ENCODE measurements around the gene HDAC9. TPM values are rescaled to one million over a fixed set of nuclear protein-coding genes. Genes with fewer than 3 reads are reported as not detected.
A peak's percentile ranks its signal among the peaks of the same experiment; 100 is the strongest.

Gene HDAC9
- total RNA-seq, 1 donor from 2014 or later: 27.6 TPM

GRCh38 chr7:18464830-18465229, 30.7 kb upstream of the HDAC9 start:
- Histone ChIP-seq H3K9me3 (ENCODE audit: insufficient read depth, low read depth, low read length) (no peaks in the 10 kb centered on the region), H3K27ac (ENCODE audit: low read depth, low read length) (no peak overlapping the region), H3K79me2 (ENCODE audit: insufficient read depth, low read length) (no peaks in the 10 kb centered on the region), H3K4me2 (ENCODE audit: low read length) (no peak overlapping the region), H4K20me1 (ENCODE audit: insufficient read depth, low read length) (no peaks in the 10 kb centered on the region), H2AFZ (ENCODE audit: low read depth, low read length) (no peak overlapping the region), H3K4me3 (ENCODE audit: insufficient read depth, low read depth, low read length) (no peak overlapping the region), H3K27me3 (ENCODE audit: insufficient read depth, low read length) (no peaks in the 10 kb centered on the region), H3K36me3 (ENCODE audit: insufficient read depth, low read length) (no peaks in the 10 kb centered on the region), H3K4me1 (ENCODE audit: insufficient read depth, low read length) (no peaks in the 10 kb centered on the region), H3K9ac (ENCODE audit: low read length) (no peak overlapping the region)
- FAIRE-seq (no peak), DNase-seq (ENCODE audit: low read depth) (no peak)
- H3K36me3 Mint-ChIP-seq (ENCODE audit: low read depth, unreplicated experiment): no peaks in the 10 kb centered on the region
- H3K27ac Mint-ChIP-seq (ENCODE audit: unreplicated experiment): no peak overlapping the region
- TF ChIP-seq EZH2 (IDR thresholded peaks at IDR 0.05; ENCODE audit: insufficient read depth, low read length): no peak
- TF ChIP-seq CTCF (IDR thresholded peaks at IDR 0.05; ENCODE audit: insufficient read depth, low read depth, low read length): no peak
- H3K27me3 Mint-ChIP-seq (ENCODE audit: low read depth, unreplicated experiment): no peaks in the 10 kb centered on the region
- peaks cover 11% of the 10 kb centered on the region for H3K4me1 Mint-ChIP-seq (ENCODE audit: low read depth, unreplicated experiment)
- no peaks in the 10 kb centered on the region for H3K9me3 Mint-ChIP-seq (ENCODE audit: unreplicated experiment)
- H3K4me3 Mint-ChIP-seq (ENCODE audit: unreplicated experiment): no peak overlapping the region

GRCh38 chr7:18467011-18467410, 28.5 kb upstream of the HDAC9 start:
- Histone ChIP-seq H3K27ac (ENCODE audit: low read depth, low read length) (no peak overlapping the region), H3K9ac (ENCODE audit: low read length) (no peak overlapping the region), H3K27me3 (ENCODE audit: insufficient read depth, low read length) (no peaks in the 10 kb centered on the region), H4K20me1 (ENCODE audit: insufficient read depth, low read length) (no peaks in the 10 kb centered on the region), H3K4me3 (ENCODE audit: insufficient read depth, low read depth, low read length) (no peak overlapping the region), H3K4me2 (ENCODE audit: low read length) (no peak overlapping the region), H3K79me2 (ENCODE audit: insufficient read depth, low read length) (no peaks in the 10 kb centered on the region), H3K4me1 (ENCODE audit: insufficient read depth, low read length) (no peaks in the 10 kb centered on the region), H3K9me3 (ENCODE audit: insufficient read depth, low read depth, low read length) (no peaks in the 10 kb centered on the region), H2AFZ (ENCODE audit: low read depth, low read length) (no peak overlapping the region), H3K36me3 (ENCODE audit: insufficient read depth, low read length) (no peaks in the 10 kb centered on the region)
- no peak for TF ChIP-seq CTCF (IDR thresholded peaks at IDR 0.05; ENCODE audit: insufficient read depth, low read depth, low read length)
- no peak for TF ChIP-seq EZH2 (IDR thresholded peaks at IDR 0.05; ENCODE audit: insufficient read depth, low read length)
- Mint-ChIP-seq H3K4me3 (ENCODE audit: unreplicated experiment) (no peak overlapping the region), H3K27me3 (ENCODE audit: low read depth, unreplicated experiment) (no peaks in the 10 kb centered on the region), H3K36me3 (ENCODE audit: low read depth, unreplicated experiment) (no peaks in the 10 kb centered on the region), H3K4me1 (ENCODE audit: low read depth, unreplicated experiment) (peaks cover 11% of the 10 kb centered on the region), H3K27ac (ENCODE audit: unreplicated experiment) (no peak overlapping the region), H3K9me3 (ENCODE audit: unreplicated experiment) (no peaks in the 10 kb centered on the region)
- FAIRE-seq: no peak
- peak; percentile 44 for DNase-seq (ENCODE audit: low read depth)

GRCh38 chr7:18468795-18469194, 26.8 kb upstream of the HDAC9 start:
- Histone ChIP-seq H3K9me3 (ENCODE audit: insufficient read depth, low read depth, low read length) (no peaks in the 10 kb centered on the region), H3K79me2 (ENCODE audit: insufficient read depth, low read length) (no peaks in the 10 kb centered on the region), H3K27ac (ENCODE audit: low read depth, low read length) (no peak overlapping the region), H3K4me3 (ENCODE audit: insufficient read depth, low read depth, low read length) (no peak overlapping the region), H4K20me1 (ENCODE audit: insufficient read depth, low read length) (no peaks in the 10 kb centered on the region), H3K4me1 (ENCODE audit: insufficient read depth, low read length) (no peaks in the 10 kb centered on the region), H3K36me3 (ENCODE audit: insufficient read depth, low read length) (no peaks in the 10 kb centered on the region), H3K27me3 (ENCODE audit: insufficient read depth, low read length) (no peaks in the 10 kb centered on the region), H3K9ac (ENCODE audit: low read length) (no peak overlapping the region), H2AFZ (ENCODE audit: low read depth, low read length) (no peak overlapping the region), H3K4me2 (ENCODE audit: low read length) (no peak overlapping the region)
- H3K27me3 Mint-ChIP-seq (ENCODE audit: low read depth, unreplicated experiment): peaks cover 3% of the 10 kb centered on the region
- no peak overlapping the region for H3K4me3 Mint-ChIP-seq (ENCODE audit: unreplicated experiment)
- H3K27ac Mint-ChIP-seq (ENCODE audit: unreplicated experiment): no peak overlapping the region
- DNase-seq (ENCODE audit: low read depth) (no peak), FAIRE-seq (no peak)
- H3K4me1 Mint-ChIP-seq (ENCODE audit: low read depth, unreplicated experiment): peaks cover 11% of the 10 kb centered on the region
- no peak for TF ChIP-seq EZH2 (IDR thresholded peaks at IDR 0.05; ENCODE audit: insufficient read depth, low read length)
- H3K9me3 Mint-ChIP-seq (ENCODE audit: unreplicated experiment): no peaks in the 10 kb centered on the region
- no peaks in the 10 kb centered on the region for H3K36me3 Mint-ChIP-seq (ENCODE audit: low read depth, unreplicated experiment)

Data from astrocyte (in vitro differentiated cells and primary cell).